ENCODE results near the gene METTL26.

METTL26 gene

GRCh38 chr16:616733-617586 is 19.1 kb downstream of the METTL26 start:
- no peak for TF ChIP-seq CTCF (IDR thresholded peaks at IDR 0.05; ENCODE audit: extremely low read depth, insufficient read depth, missing control alignments)
- DNase-seq (ENCODE audit: low spot score): no peak
- in situ Hi-C loops (cut with MboI; ENCODE audit: low pct_unique_long_range_greater_than_20kb, low sequenced_read_pairs, unreplicated experiment): no loop called here

GRCh38 chr16:615122-615521 is 21.0 kb downstream of the METTL26 start:
- TF ChIP-seq CTCF (IDR thresholded peaks at IDR 0.05; ENCODE audit: extremely low read depth, insufficient read depth, missing control alignments): no peak
- DNase-seq (ENCODE audit: low spot score): no peak
- in situ Hi-C loops (cut with MboI; ENCODE audit: low pct_unique_long_range_greater_than_20kb, low sequenced_read_pairs, unreplicated experiment): no loop called here

GRCh38 chr16:610513-611381 is 25.4 kb downstream of the METTL26 start:
- TF ChIP-seq CTCF (IDR thresholded peaks at IDR 0.05; ENCODE audit: extremely low read depth, insufficient read depth, missing control alignments): peak; percentile 35
- no peak for DNase-seq (ENCODE audit: low spot score)
- in situ Hi-C loops (cut with MboI; ENCODE audit: low pct_unique_long_range_greater_than_20kb, low sequenced_read_pairs, unreplicated experiment): no loop called here

GRCh38 chr16:609984-610383 is 26.1 kb downstream of the METTL26 start:
- TF ChIP-seq CTCF (IDR thresholded peaks at IDR 0.05; ENCODE audit: extremely low read depth, insufficient read depth, missing control alignments): no peak
- in situ Hi-C loops (cut with MboI; ENCODE audit: low pct_unique_long_range_greater_than_20kb, low sequenced_read_pairs, unreplicated experiment): no loop called here
- DNase-seq (ENCODE audit: low spot score): no peak

- TF ChIP-seq CTCF (IDR thresholded peaks at IDR 0.05; ENCODE audit: extremely low read depth, insufficient read depth, missing control alignments): no peak
- DNase-seq (ENCODE audit: low spot score): no peak
- in situ Hi-C loops (cut with MboI; ENCODE audit: low pct_unique_long_range_greater_than_20kb, low sequenced_read_pairs, unreplicated experiment): no loop called here
These were observed 26.8 kb downstream of the METTL26 start for GRCh38 chr16:609316-609715.

GRCh38 chr16:608019-608418 is 28.1 kb downstream of the METTL26 start:
- TF ChIP-seq CTCF (IDR thresholded peaks at IDR 0.05; ENCODE audit: extremely low read depth, insufficient read depth, missing control alignments): no peak
- DNase-seq (ENCODE audit: low spot score): no peak
- in situ Hi-C loops (cut with MboI; ENCODE audit: low pct_unique_long_range_greater_than_20kb, low sequenced_read_pairs, unreplicated experiment): no loop called here
